Epithelial cell of proximal tubule (primary cell): ENCODE results near the gene PDPK1. TPM values are rescaled to one million over a fixed set of nuclear protein-coding genes. Genes with fewer than 3 reads are reported as not detected.
"Not testable (repeated sequence)": the region's sequence is repeated elsewhere in the genome, so short reads cannot be mapped to it uniquely, and the experiment has no call there.

Experiments used
- DNase-seq: peaks from one replicate; pipeline ENCODE4 v3.0.0-alpha.2; 2011; ENCODE audit warnings: low read depth
- H3K4me3 ChIP-seq: 2 replicates; pipeline ENCODE4 v1.5.1; 2011; ENCODE audit warnings: low read depth, mild to moderate bottlenecking, low read length
- CTCF ChIP-seq: conservative IDR thresholded peaks from 2 replicates; pipeline ENCODE4 v1.5.1; 2012; ENCODE audit warnings: low read depth, mild to moderate bottlenecking, low read length
- total RNA-seq: library from RNA; depleted of rRNA; stranded (reverse); fragments of >200 nt; gene quantifications from 2 replicates; pipeline ENCODE4 v1.2.3, GENCODE V29; 2015

Gene PDPK1
- total RNA-seq, 1 donor from 2014 or later, result 16.5 TPM

GRCh38 chr16:2578905-2579304 is 41.1 kb downstream of the PDPK1 start:
- DNase-seq, H3K4me3 ChIP-seq: not testable (repeated sequence)

GRCh38 chr16:2580143-2580542 is 42.3 kb downstream of the PDPK1 start:
- H3K4me3 ChIP-seq, DNase-seq: not testable (repeated sequence)
- TF ChIP-seq CTCF, result peak; percentile 14

- DNase-seq, H3K4me3 ChIP-seq: not testable (repeated sequence)
Measured at GRCh38 chr16:2580818-2581217, 43.0 kb downstream of the PDPK1 start.

- no peak for TF ChIP-seq CTCF
- DNase-seq, result no peak
- H3K4me3 ChIP-seq, result no peak overlapping the region
Measured at GRCh38 chr16:2584729-2585650, 47.2 kb downstream of the PDPK1 start.

- TF ChIP-seq CTCF, result no peak
- no peak overlapping the region for H3K4me3 ChIP-seq
- DNase-seq, result no peak
Measured at GRCh38 chr16:2585651-2586081, 47.8 kb downstream of the PDPK1 start.

GRCh38 chr16:2586241-2586640 is 48.4 kb downstream of the PDPK1 start:
- TF ChIP-seq CTCF, result peak; percentile 34
- H3K4me3 ChIP-seq, result no peak overlapping the region
- no peak for DNase-seq

GRCh38 chr16:2586901-2587480 is 49.2 kb downstream of the PDPK1 start:
- no peak for TF ChIP-seq CTCF
- DNase-seq, result no peak
- H3K4me3 ChIP-seq, result no peak overlapping the region
